GM12878 (cell line): Measurements from ENCODE around the gene PLB1. TPM values are rescaled to one million over a fixed set of nuclear protein-coding genes. Genes with fewer than 3 reads are reported as not detected.

Source experiments
- ATF7 ChIP-seq: fragments of 450-650 bp; IDR thresholded peaks from 2 replicates; pipeline ENCODE4 v1.6.1; 2016; ENCODE audit warnings: low read depth, mild to moderate bottlenecking
- CHD1 ChIP-seq: IDR thresholded peaks from 2 replicates; pipeline ENCODE4 v1.6.1; 2012; ENCODE audit warnings: low read depth, low read length, improper control_type of control experiment
- CREB1 ChIP-seq: IDR thresholded peaks from 2 replicates; pipeline ENCODE4 v1.6.1; 2012; ENCODE audit warnings: low read depth, mild to moderate bottlenecking, inconsistent platforms
- EP300 ChIP-seq, 2 experiments: fragments of 150-350 bp in 1 of 2; IDR thresholded peaks; 2 replicates each; pipeline ENCODE4 v1.6.1; 2011 to 2012; ENCODE audit warnings: low read depth in 2 of 2, low read length in 2 of 2, borderline replicate concordance in 1 of 2, improper control_type of control experiment in 1 of 2, inconsistent platforms in 1 of 2; ENCODE audit not compliant: control insufficient read depth in 1 of 2
- ETV6 ChIP-seq, 2 experiments: fragments of 450-650 bp in 1 of 2; IDR thresholded peaks in 1 of 2; conservative IDR thresholded peaks in 1 of 2; 2 replicates each; pipeline ENCODE4 v1.6.1; 2014; ENCODE audit warnings: antibody characterized with exemption in 1 of 2, borderline replicate concordance in 1 of 2, low read depth in 1 of 2, mild to moderate bottlenecking in 1 of 2, moderate library complexity in 1 of 2
- HDGF ChIP-seq: fragments of 450-650 bp; IDR thresholded peaks from 2 replicates; pipeline ENCODE4 v1.6.1; 2016; ENCODE audit warnings: antibody characterized with exemption
- POLR2A ChIP-seq: IDR thresholded peaks from 2 replicates; pipeline ENCODE4 v1.6.1; 2011; ENCODE audit warnings: low read depth, mild to moderate bottlenecking, low read length
- SREBF1 ChIP-seq: IDR thresholded peaks from 2 replicates; pipeline ENCODE4 v1.6.1; 2012; ENCODE audit warnings: mild to moderate bottlenecking, low read length
- ZNF622 ChIP-seq: fragments of 450-650 bp; IDR thresholded peaks from 2 replicates; pipeline ENCODE4 v1.6.1; 2017; ENCODE audit warnings: mild to moderate bottlenecking, inconsistent platforms
- ZZZ3 ChIP-seq: IDR thresholded peaks from 2 replicates; pipeline ENCODE4 v1.6.1; 2011; ENCODE audit warnings: low read depth; ENCODE audit not compliant: control insufficient read depth, insufficient read length
- polyA plus RNA-seq, 11 experiments: library from polyadenylated mRNA; depleted of rRNA in 4 of 11; unstranded in 6 of 11; stranded (reverse) in 5 of 11; fragments of >200 nt; fragmentation: Nextera tagmentation in 4 of 11; fragmentation: Illumina TruSeq in 1 of 11; extraction: Ambion mirVana in 4 of 11; extraction: Trizol in 1 of 11; gene quantifications; 1 replicate in 1 of 11; 2 replicates in 10 of 11; pipeline versions ENCODE4 v1.2.1 to v1.2.3, GENCODE V29; 2011 to 2016; ENCODE audit warnings: inconsistent platforms in 2 of 11, missing spikeins in 2 of 11, low read depth in 1 of 11
- total RNA-seq, 4 experiments: library from RNA; depleted of rRNA in 3 of 4; stranded (reverse); fragments of >200 nt in 3 of 4; fragmentation: Illumina TruSeq in 1 of 4; extraction: Trizol in 1 of 4; gene quantifications; 2 replicates each; pipeline versions ENCODE4 v1.2.1 to v1.2.3, GENCODE V29; 2013 to 2021
- TF ChIP-seq, protein P1 (sequence below): IDR thresholded peaks from 2 replicates; pipeline ENCODE4 v1.6.1; 2012; ENCODE audit warnings: low read depth, low read length, improper control_type of control experiment
- TF ChIP-seq, protein P2 (sequence below): IDR thresholded peaks from 2 replicates; pipeline ENCODE4 v1.6.1; 2012; ENCODE audit warnings: low read length, inconsistent platforms

Gene PLB1
- total and polyA plus RNA-seq, 10 of the 15 experiments (the other 5 are each of a cell fraction or from before 2014, with no cell fraction given), result 0.03 to 0.49 (median 0.28) TPM

DNA sequence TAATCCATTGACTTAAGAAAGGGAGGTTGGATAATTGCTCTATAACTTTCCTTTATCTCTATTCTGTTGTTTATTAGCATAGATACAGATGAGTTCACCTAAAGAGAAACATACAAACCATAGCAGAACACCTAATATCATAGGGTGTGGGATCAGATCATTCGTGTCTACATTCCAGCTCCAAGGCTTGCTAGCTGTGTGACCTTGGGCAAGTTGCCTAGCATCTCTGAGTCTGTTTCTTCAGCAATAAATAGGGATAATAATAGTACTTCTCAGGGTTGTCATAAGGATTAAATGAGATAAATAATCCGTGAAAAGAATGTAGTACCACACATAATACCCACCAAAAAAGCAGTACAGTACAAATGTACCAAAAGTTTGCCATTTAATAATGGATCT, 126.2 kb downstream of the PLB1 start (continued):
- no peak for TF ChIP-seq SREBF1
- TF ChIP-seq ETV6 (conservative IDR thresholded peaks at IDR 0.05 in 1 of 2, IDR thresholded peaks at IDR 0.05 in 1 of 2; ENCODE audit: borderline replicate concordance in 1 of 2, low read depth in 1 of 2), result no peak
- no peak for TF ChIP-seq EP300 (IDR thresholded peaks at IDR 0.05; ENCODE audit: borderline replicate concordance in 1 of 2, control insufficient read depth in 1 of 2, low read depth in 2 of 2, low read length in 2 of 2)
- TF ChIP-seq CHD1, result no peak
- TF ChIP-seq, protein P1, sequence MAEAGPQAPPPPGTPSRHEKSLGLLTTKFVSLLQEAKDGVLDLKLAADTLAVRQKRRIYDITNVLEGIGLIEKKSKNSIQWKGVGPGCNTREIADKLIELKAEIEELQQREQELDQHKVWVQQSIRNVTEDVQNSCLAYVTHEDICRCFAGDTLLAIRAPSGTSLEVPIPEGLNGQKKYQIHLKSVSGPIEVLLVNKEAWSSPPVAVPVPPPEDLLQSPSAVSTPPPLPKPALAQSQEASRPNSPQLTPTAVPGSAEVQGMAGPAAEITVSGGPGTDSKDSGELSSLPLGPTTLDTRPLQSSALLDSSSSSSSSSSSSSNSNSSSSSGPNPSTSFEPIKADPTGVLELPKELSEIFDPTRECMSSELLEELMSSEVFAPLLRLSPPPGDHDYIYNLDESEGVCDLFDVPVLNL, result no peak
- TF ChIP-seq POLR2A, result no peak
- no peak for TF ChIP-seq HDGF
- TF ChIP-seq CREB1, result no peak
- no peak for TF ChIP-seq ATF7
- TF ChIP-seq, protein P2, sequence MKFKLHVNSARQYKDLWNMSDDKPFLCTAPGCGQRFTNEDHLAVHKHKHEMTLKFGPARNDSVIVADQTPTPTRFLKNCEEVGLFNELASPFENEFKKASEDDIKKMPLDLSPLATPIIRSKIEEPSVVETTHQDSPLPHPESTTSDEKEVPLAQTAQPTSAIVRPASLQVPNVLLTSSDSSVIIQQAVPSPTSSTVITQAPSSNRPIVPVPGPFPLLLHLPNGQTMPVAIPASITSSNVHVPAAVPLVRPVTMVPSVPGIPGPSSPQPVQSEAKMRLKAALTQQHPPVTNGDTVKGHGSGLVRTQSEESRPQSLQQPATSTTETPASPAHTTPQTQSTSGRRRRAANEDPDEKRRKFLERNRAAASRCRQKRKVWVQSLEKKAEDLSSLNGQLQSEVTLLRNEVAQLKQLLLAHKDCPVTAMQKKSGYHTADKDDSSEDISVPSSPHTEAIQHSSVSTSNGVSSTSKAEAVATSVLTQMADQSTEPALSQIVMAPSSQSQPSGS, result no peak
- TF ChIP-seq ZNF622, result no peak
- TF ChIP-seq ZZZ3, result no peak
